SK-N-SH (cell line): Measurements from ENCODE around the gene TCP11L1.

Experiments used
- EP300 ChIP-seq, 2 experiments: IDR thresholded peaks; 2 replicates each; pipeline versions ENCODE4 v1.4.0 to v1.6.1; 2012; ENCODE audit warnings: borderline replicate concordance in 1 of 2, low read depth in 1 of 2, low read length in 1 of 2
- GABPA ChIP-seq: IDR thresholded peaks from 2 replicates; pipeline ENCODE4 v1.4.0; 2012; ENCODE audit warnings: low read depth, mild to moderate bottlenecking
- MXI1 ChIP-seq: IDR thresholded peaks from 2 replicates; pipeline ENCODE4 v1.6.1; 2012; ENCODE audit warnings: mild to moderate bottlenecking, low read depth, low read length, improper control_type of control experiment
- USF1 ChIP-seq: IDR thresholded peaks from 2 replicates; pipeline ENCODE4 v1.4.0; 2012; ENCODE audit warnings: low read depth, borderline replicate concordance

DNA sequence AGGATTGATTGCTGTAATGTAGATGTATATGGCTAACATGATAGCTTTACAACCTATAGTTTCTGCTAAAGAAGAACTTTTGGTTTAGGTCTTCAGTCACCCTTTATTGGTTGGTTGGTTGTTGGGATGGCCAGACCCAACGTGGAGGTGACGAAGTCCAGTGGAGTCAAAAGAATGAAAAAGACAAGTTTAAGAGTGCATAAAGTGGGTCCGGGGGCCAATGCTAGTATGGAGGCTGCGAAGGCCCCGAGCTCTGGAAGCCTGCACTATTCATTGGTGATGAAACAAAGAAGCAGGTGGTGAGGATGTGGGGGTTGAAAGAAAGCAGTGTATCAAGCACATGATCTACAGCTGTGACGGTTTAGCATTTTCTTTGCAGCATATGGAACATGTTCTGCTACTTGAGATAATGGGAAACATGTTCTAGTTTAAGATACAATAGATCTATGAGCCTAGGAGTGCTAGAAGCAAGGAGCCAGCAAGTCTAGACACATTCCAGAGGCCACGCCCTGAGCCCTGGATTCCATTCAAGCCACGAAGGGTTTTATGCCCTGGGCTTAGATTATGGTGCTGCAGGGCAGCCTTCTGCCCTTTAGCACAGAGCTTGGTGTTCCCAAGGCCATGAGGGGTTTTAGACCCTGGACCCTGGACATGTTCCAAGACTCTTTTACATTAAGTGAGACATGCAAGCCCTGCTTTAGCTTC lies 6.3 kb downstream of the TCP11L1 start:
- TF ChIP-seq GABPA (no peak), USF1 (no peak), MXI1 (no peak), EP300 (IDR thresholded peaks at IDR 0.05; ENCODE audit: borderline replicate concordance in 1 of 2, low read depth in 1 of 2, low read length in 1 of 2) (no peak)
